ENCODE measurements around the gene LCN12. TPM values are rescaled to one million over a fixed set of nuclear protein-coding genes. Genes with fewer than 3 reads are reported as not detected.

The LCN12 gene
- total and polyA plus RNA-seq, 2 experiments from 2014 or later = 11.4 to 19.7 TPM

- DNase-seq (ENCODE audit: low read depth in 1 of 2, low spot score in 1 of 2) = no peak
- Histone ChIP-seq H3K4me3 (no peak overlapping the region), H3K36me3 (no peaks in the 10 kb centered on the region), H3K9me3 (ENCODE audit: low read depth) (no peaks in the 10 kb centered on the region), H3K27me3 (peaks cover 37% of the 10 kb centered on the region), H3K4me1 (ENCODE audit: low read depth) (peaks cover 22% of the 10 kb centered on the region), H3K27ac (no peak overlapping the region)
- TF ChIP-seq CTCF (IDR thresholded peaks at IDR 0.05; ENCODE audit: low read depth, low read length) = no peak
Measured at GRCh38 chr9:136984464-136985026, 32.5 kb downstream of the LCN12 start.

- no peaks in the 10 kb centered on the region for H3K9me3 ChIP-seq (ENCODE audit: low read depth)
- DNase-seq (ENCODE audit: low read depth in 1 of 2, low spot score in 1 of 2) = no peak
- H3K4me1 ChIP-seq (ENCODE audit: low read depth) = peaks cover 22% of the 10 kb centered on the region
- no peak overlapping the region for H3K4me3 ChIP-seq
- no peaks in the 10 kb centered on the region for H3K36me3 ChIP-seq
- no peak overlapping the region for H3K27ac ChIP-seq
- TF ChIP-seq CTCF (IDR thresholded peaks at IDR 0.05; ENCODE audit: low read depth, low read length) = no peak
- peaks cover 37% of the 10 kb centered on the region for H3K27me3 ChIP-seq
Measured at GRCh38 chr9:136985027-136985602, 33.0 kb downstream of the LCN12 start.

GRCh38 chr9:136985853-136986252 lies 33.8 kb downstream of the LCN12 start:
- Histone ChIP-seq H3K27ac (no peak overlapping the region), H3K9me3 (ENCODE audit: low read depth) (no peaks in the 10 kb centered on the region), H3K27me3 (peaks cover 37% of the 10 kb centered on the region), H3K4me3 (no peak overlapping the region), H3K4me1 (ENCODE audit: low read depth) (peaks cover 22% of the 10 kb centered on the region), H3K36me3 (no peaks in the 10 kb centered on the region)
- TF ChIP-seq CTCF (IDR thresholded peaks at IDR 0.05; ENCODE audit: low read depth, low read length) = no peak
- DNase-seq (ENCODE audit: low read depth in 1 of 2, low spot score in 1 of 2) = no peak

GRCh38 chr9:136988872-136989271 lies 36.8 kb downstream of the LCN12 start:
- no peaks in the 10 kb centered on the region for H3K36me3 ChIP-seq
- no peak overlapping the region for H3K27ac ChIP-seq
- no peak overlapping the region for H3K4me3 ChIP-seq
- peaks cover 35% of the 10 kb centered on the region for H3K27me3 ChIP-seq
- no peaks in the 10 kb centered on the region for H3K9me3 ChIP-seq (ENCODE audit: low read depth)
- TF ChIP-seq CTCF (IDR thresholded peaks at IDR 0.05; ENCODE audit: low read depth, low read length) = no peak
- H3K4me1 ChIP-seq (ENCODE audit: low read depth) = peaks cover 16% of the 10 kb centered on the region
- no peak for DNase-seq (ENCODE audit: low read depth in 1 of 2, low spot score in 1 of 2)

- Histone ChIP-seq H3K27ac (no peak overlapping the region), H3K4me3 (no peak overlapping the region), H3K36me3 (no peaks in the 10 kb centered on the region), H3K27me3 (peaks cover 35% of the 10 kb centered on the region), H3K4me1 (ENCODE audit: low read depth) (peaks cover 9% of the 10 kb centered on the region), H3K9me3 (ENCODE audit: low read depth) (no peaks in the 10 kb centered on the region)
- no peak for TF ChIP-seq CTCF (IDR thresholded peaks at IDR 0.05; ENCODE audit: low read depth, low read length)
- DNase-seq (ENCODE audit: low read depth in 1 of 2, low spot score in 1 of 2) = no peak
Measured at GRCh38 chr9:136990242-136990911, 38.3 kb downstream of the LCN12 start.
